GM21526 (cell line): ENCODE measurements around the gene LPIN1.

Source experiments
- ATAC-seq: cut with Tn5 transposase; IDR thresholded peaks from one replicate; pipeline ENCODE4 v1.9.1; 2021; ENCODE audit warnings: moderate library complexity; ENCODE audit not compliant: unreplicated experiment, low FRiP score

The LPIN1 gene

GRCh38 chr2:11746376-11746806, at the start of gene LPIN1:
TSS of gene LPIN1 (plus strand) at chr2:11746632. CDS start at chr2:11765542, 18,910 bp downstream.
- ATAC-seq, result peak; percentile 48

GRCh38 chr2:11696736-11697102, 49.7 kb upstream of the LPIN1 start:
- ATAC-seq, result no peak

- ATAC-seq, result no peak
These were observed 49.1 kb upstream of the LPIN1 start for GRCh38 chr2:11697103-11697871.

GRCh38 chr2:11698009-11698922, 48.2 kb upstream of the LPIN1 start:
- ATAC-seq, result no peak

GRCh38 chr2:11699686-11700670, 46.5 kb upstream of the LPIN1 start:
- ATAC-seq, result no peak

GRCh38 chr2:11701206-11701605, 45.2 kb upstream of the LPIN1 start:
- ATAC-seq, result no peak

GRCh38 chr2:11701751-11702301, 44.6 kb upstream of the LPIN1 start:
- no peak for ATAC-seq

GRCh38 chr2:11702946-11703345, 43.5 kb upstream of the LPIN1 start:
- no peak for ATAC-seq

GRCh38 chr2:11703700-11704099, 42.7 kb upstream of the LPIN1 start:
- ATAC-seq, result no peak

GRCh38 chr2:11705063-11705462, 41.4 kb upstream of the LPIN1 start:
- ATAC-seq, result no peak

- ATAC-seq, result no peak
These were observed 40.7 kb upstream of the LPIN1 start for GRCh38 chr2:11705711-11706110.

- ATAC-seq, result no peak
These were observed 38.3 kb upstream of the LPIN1 start for GRCh38 chr2:11708106-11708505.

- no peak for ATAC-seq
These were observed 37.1 kb upstream of the LPIN1 start for GRCh38 chr2:11709293-11709692.

GRCh38 chr2:11710210-11710609, 36.2 kb upstream of the LPIN1 start:
- ATAC-seq, result no peak

GRCh38 chr2:11710632-11711353, 35.6 kb upstream of the LPIN1 start:
- ATAC-seq, result no peak

GRCh38 chr2:11711354-11711716, 35.1 kb upstream of the LPIN1 start:
- ATAC-seq, result no peak

GRCh38 chr2:11711751-11712150, 34.7 kb upstream of the LPIN1 start:
- ATAC-seq, result no peak

GRCh38 chr2:11712866-11713265, 33.6 kb upstream of the LPIN1 start:
- ATAC-seq, result no peak

GRCh38 chr2:11713815-11714214, 32.6 kb upstream of the LPIN1 start:
- no peak for ATAC-seq
